ENCODE results near the gene REEP2. TPM values are rescaled to one million over a fixed set of nuclear protein-coding genes. Genes with fewer than 3 reads are reported as not detected.

Gene REEP2
- total RNA-seq, 1 donor from 2014 or later: 59.2 TPM

GRCh38 chr5:138465261-138466124 lies 26.6 kb downstream of the REEP2 start, which contains the start of gene EGR1:
TSS of gene EGR1 (plus strand) at chr5:138465479. CDS start at chr5:138465762, 283 bp downstream.
- Mint-ChIP-seq H3K4me3 (peak within 1 kb of the TSS; percentile 90), H3K27me3 (ENCODE audit: low read depth) (peaks cover 14% of the 10 kb centered on the region), H3K36me3 (ENCODE audit: low read depth) (peaks cover 20% of the 10 kb centered on the region), H3K4me1 (peaks cover 33% of the 10 kb centered on the region), H3K9me3 (no peaks in the 10 kb centered on the region), H3K27ac (ENCODE audit: unreplicated experiment) (peak within 1 kb of the TSS; percentile 97)
- DNase-seq (ENCODE audit: low read depth, low spot score): peak; percentile 88
- no peak for TF ChIP-seq CTCF (conservative IDR thresholded peaks at IDR 0.05)

- Mint-ChIP-seq H3K36me3 (ENCODE audit: low read depth) (peaks cover 20% of the 10 kb centered on the region), H3K4me3 (peak overlapping the region; percentile 90), H3K9me3 (no peaks in the 10 kb centered on the region), H3K4me1 (peaks cover 33% of the 10 kb centered on the region), H3K27ac (ENCODE audit: unreplicated experiment) (peak overlapping the region; percentile 81), H3K27me3 (ENCODE audit: low read depth) (peaks cover 14% of the 10 kb centered on the region)
- DNase-seq (ENCODE audit: low read depth, low spot score): no peak
- no peak for TF ChIP-seq CTCF (conservative IDR thresholded peaks at IDR 0.05)
Observed at GRCh38 chr5:138466125-138466899, 27.5 kb downstream of the REEP2 start.

- Mint-ChIP-seq H3K9me3 (no peaks in the 10 kb centered on the region), H3K27me3 (ENCODE audit: low read depth) (peaks cover 14% of the 10 kb centered on the region), H3K4me1 (peaks cover 33% of the 10 kb centered on the region), H3K4me3 (peak overlapping the region; percentile 90), H3K27ac (ENCODE audit: unreplicated experiment) (peak overlapping the region; percentile 10), H3K36me3 (ENCODE audit: low read depth) (peaks cover 20% of the 10 kb centered on the region)
- no peak for DNase-seq (ENCODE audit: low read depth, low spot score)
- TF ChIP-seq CTCF (conservative IDR thresholded peaks at IDR 0.05): no peak
Observed at GRCh38 chr5:138466900-138467710, 28.2 kb downstream of the REEP2 start.

GRCh38 chr5:138467711-138468132 lies 28.9 kb downstream of the REEP2 start:
- TF ChIP-seq CTCF (conservative IDR thresholded peaks at IDR 0.05): no peak
- peaks cover 20% of the 10 kb centered on the region for H3K36me3 Mint-ChIP-seq (ENCODE audit: low read depth)
- H3K4me3 Mint-ChIP-seq: peak overlapping the region; percentile 90
- H3K27ac Mint-ChIP-seq (ENCODE audit: unreplicated experiment): peak overlapping the region; percentile 78
- DNase-seq (ENCODE audit: low read depth, low spot score): no peak
- H3K9me3 Mint-ChIP-seq: no peaks in the 10 kb centered on the region
- H3K4me1 Mint-ChIP-seq: peaks cover 33% of the 10 kb centered on the region
- peaks cover 14% of the 10 kb centered on the region for H3K27me3 Mint-ChIP-seq (ENCODE audit: low read depth)
